HG02884 (cell line): Measurements from ENCODE around the gene RNASE13.

Source experiments
- ATAC-seq: cut with Tn5 transposase; IDR thresholded peaks from one replicate; pipeline ENCODE4 v1.9.1; 2021; ENCODE audit warnings: mild to moderate bottlenecking, moderate library complexity; ENCODE audit not compliant: unreplicated experiment

Gene RNASE13

GRCh38 chr14:21066882-21067502 lies 32.4 kb upstream of the RNASE13 start:
- no peak for ATAC-seq

DNA sequence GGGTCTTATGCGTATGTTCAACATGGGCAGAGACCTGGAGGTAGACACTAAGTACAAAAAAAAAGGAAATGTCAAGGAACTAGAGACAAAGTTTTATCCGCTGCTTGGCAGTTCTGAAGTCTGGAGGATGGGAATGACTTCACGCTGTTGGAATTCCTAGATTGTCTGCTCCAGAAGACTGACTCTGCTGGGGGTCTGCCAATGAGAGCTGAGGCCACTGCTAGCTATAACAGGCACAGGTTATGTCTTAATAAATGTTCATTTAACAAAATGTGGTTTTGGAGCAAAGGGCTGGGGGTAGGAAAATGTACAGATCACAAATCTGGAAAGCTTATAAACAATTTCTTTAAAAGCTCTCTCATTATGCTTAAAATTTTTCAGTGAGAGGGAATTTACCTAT lies 28.9 kb upstream of the RNASE13 start:
- no peak for ATAC-seq

DNA sequence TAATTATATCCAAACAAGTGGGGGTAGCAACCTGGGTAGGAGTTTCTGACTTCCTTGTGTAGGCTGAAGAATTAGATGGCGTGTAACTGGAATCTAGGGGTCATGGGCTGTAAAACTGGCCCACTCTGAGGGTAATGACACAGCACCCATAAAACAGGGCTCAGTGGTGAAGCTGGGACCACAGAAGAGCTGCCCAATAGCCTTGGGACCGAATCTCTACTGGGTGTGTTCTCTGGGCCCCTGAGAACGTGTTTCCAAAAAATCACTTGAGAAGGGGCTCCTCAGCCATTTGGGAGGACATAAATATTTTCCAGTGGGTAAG lies 26.7 kb upstream of the RNASE13 start:
- ATAC-seq = no peak

DNA sequence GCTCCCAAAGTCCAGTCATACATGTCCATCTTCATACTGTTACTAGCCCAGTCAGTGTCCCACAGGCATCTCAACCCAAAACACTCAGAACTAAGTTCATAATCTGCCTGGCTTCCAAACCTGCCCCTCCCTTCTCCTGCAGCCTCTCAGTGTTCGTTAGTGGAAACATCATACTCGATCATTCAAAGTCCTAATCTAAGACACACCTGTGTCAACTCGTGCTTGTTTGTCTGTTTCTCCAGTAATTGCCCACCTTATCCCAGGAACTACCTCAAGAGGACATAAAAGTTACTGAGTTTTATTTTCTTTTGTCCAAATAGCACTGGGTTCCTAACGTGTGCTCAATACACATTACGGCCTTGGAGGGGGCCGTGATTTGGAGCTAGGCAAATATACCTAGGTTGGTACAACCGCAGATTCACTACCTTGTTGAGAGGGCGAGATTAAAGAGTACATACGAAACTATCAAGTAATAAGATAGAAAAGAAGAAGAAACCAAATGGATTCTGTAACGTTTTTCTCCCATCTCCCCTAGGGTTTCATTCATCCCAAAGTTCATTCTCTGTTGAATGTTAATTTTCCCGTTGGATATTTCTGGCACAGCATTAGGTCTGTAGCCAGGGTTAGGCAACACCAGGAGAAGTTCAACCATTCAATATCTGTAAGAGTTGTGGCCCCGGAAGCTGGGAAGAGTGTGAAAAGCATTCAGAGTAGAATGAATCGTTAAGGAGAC lies 26.2 kb upstream of the RNASE13 start:
- ATAC-seq = no peak

- no peak for ATAC-seq
These were observed 25.4 kb upstream of the RNASE13 start for GRCh38 chr14:21059842-21060613.

- ATAC-seq = no peak
These were observed 24.3 kb upstream of the RNASE13 start for GRCh38 chr14:21058903-21059302.

GRCh38 chr14:21057803-21058675 lies 23.4 kb upstream of the RNASE13 start, which contains the start of gene RNASE8:
Gene RNASE8 (plus strand): TSS chr14:21057822. CDS start chr14:21057893, 71 bp downstream.
- ATAC-seq = no peak

- ATAC-seq = no peak
These were observed 22.0 kb upstream of the RNASE13 start for GRCh38 chr14:21056520-21057163.

DNA sequence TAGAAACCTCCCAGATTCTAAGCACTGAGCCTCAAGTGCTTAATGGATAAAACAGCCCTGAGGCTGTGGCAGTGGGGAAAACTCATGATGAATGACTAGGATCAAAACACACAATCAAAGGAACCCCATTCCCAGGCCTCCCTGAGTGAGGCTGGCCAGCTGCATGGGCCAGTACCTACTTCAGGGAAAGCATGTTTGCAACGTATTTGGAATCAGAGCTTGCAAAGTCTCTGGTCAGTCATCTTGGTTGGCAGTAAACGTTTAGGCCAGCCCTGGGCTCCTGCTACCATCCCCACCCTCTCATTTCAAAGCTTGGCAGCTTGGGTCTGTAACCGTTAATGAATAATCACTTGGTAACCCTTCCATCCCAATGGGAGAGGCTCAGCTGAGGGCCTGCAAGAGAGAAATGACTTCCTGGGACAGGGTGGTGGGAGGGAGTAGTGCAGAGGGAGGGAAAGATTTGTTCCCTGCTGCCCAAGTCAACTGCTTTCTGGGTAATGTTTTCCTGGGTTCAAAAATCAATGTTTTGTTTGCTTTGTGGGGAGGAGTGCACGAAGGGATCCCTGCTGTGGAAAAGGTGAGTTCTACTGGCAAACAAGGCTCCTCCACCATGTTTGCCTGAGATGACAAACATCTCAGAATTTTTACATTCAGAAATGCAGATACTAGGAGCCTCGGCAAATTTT lies 21.0 kb upstream of the RNASE13 start:
- no peak for ATAC-seq

DNA sequence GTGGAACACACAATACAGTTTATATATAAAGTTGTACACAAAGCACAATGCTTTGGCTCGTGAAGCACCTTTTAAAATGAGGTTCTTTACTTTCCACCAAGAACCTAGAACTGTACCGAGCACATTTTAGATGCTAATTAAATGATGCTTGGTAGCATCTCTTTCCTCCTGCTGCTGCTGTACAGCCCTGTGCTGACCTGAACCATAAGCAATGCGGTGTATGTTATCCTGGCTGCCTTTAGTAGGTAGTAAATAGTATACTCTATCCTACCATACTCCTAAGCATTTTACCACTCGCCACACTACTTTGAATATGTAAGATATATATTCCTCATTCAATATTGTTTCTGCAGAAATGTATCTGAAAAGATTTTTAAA lies 20.1 kb upstream of the RNASE13 start:
- ATAC-seq = no peak

GRCh38 chr14:21054123-21054767 lies 19.6 kb upstream of the RNASE13 start:
- no peak for ATAC-seq

GRCh38 chr14:21053184-21054122 lies 18.8 kb upstream of the RNASE13 start:
- no peak for ATAC-seq

GRCh38 chr14:21050597-21050996 lies 16.0 kb upstream of the RNASE13 start:
- ATAC-seq = no peak

DNA sequence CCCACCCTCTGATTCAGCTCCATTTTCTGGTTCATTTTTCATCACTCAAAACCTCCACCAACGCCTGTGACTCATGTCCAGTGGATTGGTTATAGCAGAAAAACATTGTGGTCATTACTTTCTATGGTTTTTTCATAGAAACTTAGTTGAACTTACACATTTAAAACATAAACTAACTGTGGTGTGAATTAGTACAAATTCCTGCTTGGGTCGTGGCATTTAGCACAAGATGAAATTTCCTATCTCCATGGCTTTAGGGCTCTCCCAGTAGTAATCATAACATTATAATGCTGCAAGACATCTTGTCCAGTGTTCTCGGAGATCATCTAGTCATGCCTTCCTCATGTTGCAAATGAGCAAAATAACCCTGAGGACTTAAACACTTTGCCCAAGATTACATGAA lies 14.7 kb upstream of the RNASE13 start:
- ATAC-seq = no peak

DNA sequence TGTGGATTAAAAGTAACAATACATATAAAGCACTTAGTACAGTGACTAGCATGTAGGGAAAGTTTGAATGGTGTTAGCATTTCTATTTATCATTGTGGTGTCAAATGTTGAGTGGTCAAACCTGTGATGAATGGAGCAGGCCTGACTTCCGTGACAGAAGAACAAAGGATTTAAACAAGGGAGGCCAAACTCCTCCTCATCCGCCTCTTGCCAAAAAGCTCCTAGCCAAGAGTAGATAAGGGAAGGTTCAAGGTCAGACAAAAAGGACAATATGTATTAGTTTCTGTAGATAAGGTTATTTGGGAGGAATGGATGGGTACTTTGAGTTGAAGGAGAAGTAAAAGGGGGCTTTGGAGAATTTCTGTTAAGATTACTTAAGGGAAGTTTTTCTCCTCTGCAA lies 14.0 kb upstream of the RNASE13 start:
- no peak for ATAC-seq

- no peak for ATAC-seq
These were observed 12.8 kb upstream of the RNASE13 start for GRCh38 chr14:21047378-21047781.

DNA sequence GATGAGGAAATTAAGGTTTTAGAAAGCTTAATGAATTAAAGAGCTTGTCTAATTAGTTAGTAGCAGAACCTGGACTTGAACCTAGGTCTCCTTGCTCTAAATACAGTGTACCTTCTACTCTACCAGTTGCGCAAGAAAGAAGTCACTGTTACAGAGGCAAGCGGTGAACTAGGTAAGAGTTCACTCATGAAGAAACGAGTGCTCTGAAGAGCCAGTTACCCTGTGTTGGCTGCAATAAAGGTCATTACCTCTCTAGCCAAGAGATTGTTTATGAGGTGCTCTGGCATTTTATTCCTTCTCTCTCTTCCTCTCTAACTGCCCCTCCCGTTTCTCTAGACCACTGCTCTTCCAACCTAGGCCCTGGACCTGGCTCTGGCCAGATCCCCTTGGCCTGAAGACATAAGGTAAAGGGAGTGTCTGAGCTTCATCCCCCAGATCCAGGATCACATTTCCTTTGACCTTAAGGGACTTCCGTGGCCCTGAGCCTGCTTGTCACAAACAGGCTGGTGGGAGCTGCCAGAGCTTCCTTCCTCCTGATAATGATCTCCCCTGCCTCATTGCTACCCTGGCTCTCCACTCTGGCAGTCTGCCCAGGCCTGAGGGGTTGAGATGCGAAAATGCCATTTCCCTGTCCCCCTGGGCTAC lies 9.5 kb upstream of the RNASE13 start:
- no peak for ATAC-seq

DNA sequence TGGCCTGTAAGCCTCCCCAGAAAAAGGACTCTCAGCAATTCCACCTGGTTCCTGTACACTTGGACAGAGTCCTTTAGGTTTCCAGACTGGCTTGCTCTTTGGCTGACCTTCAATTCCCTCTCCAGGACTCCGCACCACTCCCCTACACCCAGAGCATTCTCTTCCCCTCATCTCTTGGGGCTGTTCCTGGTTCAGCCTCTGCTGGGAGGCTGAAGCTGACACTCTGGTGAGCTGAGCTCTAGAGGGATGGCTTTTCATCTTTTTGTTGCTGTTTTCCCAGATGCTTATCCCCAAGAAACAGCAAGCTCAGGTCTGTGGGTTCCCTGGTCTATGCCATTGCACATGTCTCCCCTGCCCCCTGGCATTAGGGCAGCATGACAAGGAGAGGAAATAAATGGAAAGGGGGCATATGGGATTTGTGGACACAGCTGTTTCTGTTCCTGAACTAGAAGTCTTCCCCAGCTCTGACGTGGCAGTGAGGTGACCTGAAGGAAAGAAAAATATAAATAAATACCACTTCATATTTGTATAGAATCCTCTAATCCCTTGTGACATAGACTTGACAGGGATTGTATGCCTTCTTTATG lies 8.9 kb upstream of the RNASE13 start:
- ATAC-seq = no peak
